22Rv1 (cell line): ENCODE results near the gene NINL.
A peak's percentile ranks its signal among the peaks of the same experiment; 100 is the strongest.

Source experiments
- H3K27ac ChIP-seq: fragments of 450-650 bp; 2 replicates; pipeline ENCODE4 v1.5.1; 2017
- CTCF ChIP-seq: fragments of 450-650 bp; IDR thresholded peaks from 2 replicates; pipeline ENCODE4 v1.5.1; 2017; ENCODE audit warnings: mild to moderate bottlenecking
- ZFX ChIP-seq: fragments of 450-650 bp; IDR thresholded peaks from 2 replicates; pipeline ENCODE4 v1.6.1; 2017; ENCODE audit warnings: antibody characterized with exemption, borderline replicate concordance

The NINL gene

GRCh38 chr20:25498280-25498606, 87.1 kb downstream of the NINL start:
- H3K27ac ChIP-seq = no peak overlapping the region
- TF ChIP-seq CTCF (no peak), ZFX (no peak)

- TF ChIP-seq CTCF = no peak
- no peak for TF ChIP-seq ZFX
- peak overlapping the region; percentile 71 for H3K27ac ChIP-seq
These were observed 87.6 kb downstream of the NINL start for GRCh38 chr20:25497586-25498279.

- H3K27ac ChIP-seq = peak overlapping the region; percentile 71
- TF ChIP-seq ZFX (no peak), CTCF (no peak)
These were observed 88.3 kb downstream of the NINL start for GRCh38 chr20:25496968-25497401.

GRCh38 chr20:25496165-25496967, 89.0 kb downstream of the NINL start:
- peak overlapping the region; percentile 71 for H3K27ac ChIP-seq
- TF ChIP-seq CTCF (no peak), ZFX (no peak)

- no peak overlapping the region for H3K27ac ChIP-seq
- TF ChIP-seq ZFX (no peak), CTCF (no peak)
These were observed 90.0 kb downstream of the NINL start for GRCh38 chr20:25495189-25495824.

- no peak overlapping the region for H3K27ac ChIP-seq
- TF ChIP-seq ZFX (no peak), CTCF (no peak)
These were observed 90.7 kb downstream of the NINL start for GRCh38 chr20:25494506-25495188.
